Lower lobe of right lung (tissue), 2 donors: Measurements from ENCODE around the gene ROBO1. TPM values are rescaled to one million over a fixed set of nuclear protein-coding genes. Genes with fewer than 3 reads are reported as not detected.

ENCODE experiments used
- ATAC-seq, 2 donors: fragments of 200-7000 bp; cut with Tn5 transposase; one replicate each; pipeline ENCODE4 v1.9.1; 2020 to 2022; ENCODE audit warnings: mild to moderate bottlenecking in 2 of 2, moderate library complexity in 2 of 2
- DNase-seq: peaks from one replicate; pipeline ENCODE4 v3.0.0-alpha.2; 2020
- H3K27ac ChIP-seq: fragments of 200-600 bp; one replicate; pipeline ENCODE4 v1.8.0; 2022
- H3K27me3 ChIP-seq: fragments of 200-600 bp; one replicate; pipeline ENCODE4 v1.8.0; 2022; ENCODE audit warnings: low read depth
- H3K36me3 ChIP-seq: fragments of 200-600 bp; one replicate; pipeline ENCODE4 v1.8.0; 2022; ENCODE audit warnings: mild to moderate bottlenecking
- H3K4me1 ChIP-seq: fragments of 200-600 bp; one replicate; pipeline ENCODE4 v1.8.0; 2022
- H3K4me3 ChIP-seq: fragments of 200-600 bp; one replicate; pipeline ENCODE4 v1.8.0; 2022; ENCODE audit warnings: mild to moderate bottlenecking
- H3K9me3 ChIP-seq: fragments of 200-600 bp; one replicate; pipeline ENCODE4 v1.8.0; 2022
- intact Hi-C: fragments of 100-400 bp; cut with DNase I; formaldehyde crosslinking; loops from one replicate; pipeline ENCODE4 v1.11.0; 2022
- total RNA-seq: library from RNA; stranded (reverse); fragmentation: NEBNext Ultra II Directional; extraction: Animal tissue kit (Norgen Biotek cat#: 25700); gene quantifications from one replicate; pipeline ENCODE4 v1.2.1, GENCODE V29; 2021
- TF ChIP-seq, protein P1 (sequence below): fragments of 200-600 bp; IDR thresholded peaks from one replicate; pipeline ENCODE4 v1.8.0; 2022; ENCODE audit warnings: antibody characterized with exemption, mild to moderate bottlenecking
- donor health status: DM: no; HTN: yes; CAD: no; lungs with severe emphysema.

The ROBO1 gene
- total RNA-seq, 1 donor from 2014 or later = 14.8 TPM

DNA sequence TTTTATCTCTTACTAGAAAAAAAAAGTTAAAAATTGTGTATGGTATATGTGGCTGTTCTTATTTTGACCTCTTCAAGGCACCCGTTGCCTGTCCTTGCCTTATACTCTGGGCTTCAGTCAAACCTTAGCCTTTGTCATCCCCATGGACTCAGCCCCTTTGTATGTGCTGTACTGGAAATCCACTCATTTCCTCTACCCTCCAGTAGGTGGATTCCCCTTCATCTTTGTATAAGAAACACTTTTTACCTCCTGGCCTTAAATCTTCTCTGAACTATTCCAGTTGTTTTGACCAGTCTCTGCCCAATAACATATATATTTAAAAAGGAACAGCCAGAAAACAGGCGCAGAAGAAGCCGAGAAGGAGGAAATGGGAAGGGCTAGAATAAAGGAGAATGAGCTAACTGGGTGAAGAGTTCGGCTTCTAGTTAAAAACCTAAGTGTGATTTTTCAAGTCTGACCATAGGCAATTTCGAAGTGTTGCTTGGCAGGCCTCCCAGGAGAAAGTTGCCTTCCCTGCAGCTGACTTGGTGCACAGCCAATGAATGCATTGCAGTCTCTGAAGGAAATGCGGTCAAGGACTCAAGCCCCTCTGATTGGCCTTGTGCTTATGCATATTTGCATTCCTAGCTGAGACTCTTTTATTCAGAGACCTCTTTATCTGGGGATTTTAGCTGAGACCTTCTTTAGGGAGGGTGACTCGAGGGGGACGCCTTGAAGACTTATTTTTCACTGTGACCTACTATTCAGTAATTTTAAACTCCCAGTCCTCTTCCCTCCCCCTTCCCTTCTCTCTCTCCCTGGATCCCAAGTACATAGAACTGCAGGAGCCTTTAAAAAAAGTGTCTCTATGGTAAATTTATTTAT lies 277.4 kb downstream of the ROBO1 start:
- ATAC-seq (peak; percentile 72 to 74), DNase-seq (peak; percentile 52)
- TF ChIP-seq, protein P1, sequence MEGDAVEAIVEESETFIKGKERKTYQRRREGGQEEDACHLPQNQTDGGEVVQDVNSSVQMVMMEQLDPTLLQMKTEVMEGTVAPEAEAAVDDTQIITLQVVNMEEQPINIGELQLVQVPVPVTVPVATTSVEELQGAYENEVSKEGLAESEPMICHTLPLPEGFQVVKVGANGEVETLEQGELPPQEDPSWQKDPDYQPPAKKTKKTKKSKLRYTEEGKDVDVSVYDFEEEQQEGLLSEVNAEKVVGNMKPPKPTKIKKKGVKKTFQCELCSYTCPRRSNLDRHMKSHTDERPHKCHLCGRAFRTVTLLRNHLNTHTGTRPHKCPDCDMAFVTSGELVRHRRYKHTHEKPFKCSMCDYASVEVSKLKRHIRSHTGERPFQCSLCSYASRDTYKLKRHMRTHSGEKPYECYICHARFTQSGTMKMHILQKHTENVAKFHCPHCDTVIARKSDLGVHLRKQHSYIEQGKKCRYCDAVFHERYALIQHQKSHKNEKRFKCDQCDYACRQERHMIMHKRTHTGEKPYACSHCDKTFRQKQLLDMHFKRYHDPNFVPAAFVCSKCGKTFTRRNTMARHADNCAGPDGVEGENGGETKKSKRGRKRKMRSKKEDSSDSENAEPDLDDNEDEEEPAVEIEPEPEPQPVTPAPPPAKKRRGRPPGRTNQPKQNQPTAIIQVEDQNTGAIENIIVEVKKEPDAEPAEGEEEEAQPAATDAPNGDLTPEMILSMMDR = no peak
- Histone ChIP-seq H3K27ac (no peak overlapping the region), H3K9me3 (no peaks in the 10 kb centered on the region), H3K27me3 (no peaks in the 10 kb centered on the region), H3K4me3 (no peak overlapping the region), H3K4me1 (peaks cover 5% of the 10 kb centered on the region), H3K36me3 (no peaks in the 10 kb centered on the region)
- intact Hi-C loops = no loop called here

DNA sequence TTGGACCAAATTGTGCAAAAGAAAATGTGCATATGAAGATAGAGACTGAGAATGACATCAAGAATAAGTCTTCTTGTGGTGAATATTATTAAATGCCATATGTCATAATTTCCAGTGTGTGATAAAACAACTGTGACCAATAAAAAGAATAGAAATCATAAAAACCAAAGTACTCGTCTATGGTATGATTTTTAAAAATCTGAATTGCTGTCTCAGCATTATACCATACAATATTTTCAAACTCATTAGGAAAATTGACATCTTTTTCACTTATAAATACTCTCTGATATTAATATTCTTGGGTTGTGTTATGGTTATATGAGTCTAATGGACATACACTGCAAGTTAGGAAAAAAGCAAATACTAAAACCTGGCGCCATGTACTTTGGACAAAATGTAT lies 279.4 kb downstream of the ROBO1 start:
- H3K9me3 ChIP-seq = no peaks in the 10 kb centered on the region
- peaks cover 5% of the 10 kb centered on the region for H3K4me1 ChIP-seq
- TF ChIP-seq, protein P1 = no peak
- no peak overlapping the region for H3K4me3 ChIP-seq
- no peak for ATAC-seq
- H3K27ac ChIP-seq = no peak overlapping the region
- intact Hi-C loops = no loop called here
- H3K36me3 ChIP-seq = no peaks in the 10 kb centered on the region
- no peak for DNase-seq
- no peaks in the 10 kb centered on the region for H3K27me3 ChIP-seq

DNA sequence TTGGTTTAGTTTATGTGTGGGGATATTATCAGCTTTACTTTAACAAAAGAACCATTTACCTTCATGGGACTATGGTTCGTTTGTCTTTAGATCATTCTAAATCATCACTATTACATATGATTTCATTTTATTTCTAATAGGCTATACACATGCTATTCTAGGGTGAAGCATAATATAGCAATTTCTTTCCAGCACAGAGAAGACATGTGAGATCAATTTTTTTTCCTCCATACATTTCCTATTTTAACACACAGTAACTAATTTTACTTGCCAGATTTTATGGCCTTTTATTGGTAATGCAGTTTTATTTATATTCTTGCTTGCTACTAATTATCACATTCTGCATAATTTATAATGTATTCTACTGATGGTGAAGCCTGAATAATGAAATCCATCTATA lies 287.1 kb downstream of the ROBO1 start:
- H3K36me3 ChIP-seq = no peaks in the 10 kb centered on the region
- TF ChIP-seq, protein P1 = no peak
- no peak overlapping the region for H3K27ac ChIP-seq
- no peak for DNase-seq
- no peaks in the 10 kb centered on the region for H3K9me3 ChIP-seq
- ATAC-seq = no peak
- H3K27me3 ChIP-seq = no peaks in the 10 kb centered on the region
- intact Hi-C loops = no loop called here
- H3K4me3 ChIP-seq = no peak overlapping the region
- no peaks in the 10 kb centered on the region for H3K4me1 ChIP-seq

DNA sequence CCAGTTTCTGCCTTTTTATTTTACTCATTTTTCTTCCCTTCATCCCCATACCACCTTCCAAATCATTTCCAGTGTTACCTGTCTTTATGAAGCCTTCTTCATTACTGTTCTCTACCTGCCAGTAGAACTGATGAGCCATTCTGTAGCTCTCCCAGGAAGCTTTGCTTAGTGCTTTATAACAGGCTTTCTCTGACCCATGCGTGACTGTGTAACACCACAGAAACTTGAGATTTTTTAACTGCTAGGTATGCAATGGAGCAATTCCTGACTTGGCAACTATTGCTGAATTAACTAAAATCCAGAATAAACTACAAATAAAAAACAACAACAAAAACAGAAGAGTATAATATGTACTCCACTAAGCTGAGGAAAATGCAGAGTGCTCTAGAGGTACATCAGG lies 289.2 kb downstream of the ROBO1 start:
- no peak overlapping the region for H3K4me3 ChIP-seq
- DNase-seq = no peak
- H3K27me3 ChIP-seq = no peaks in the 10 kb centered on the region
- H3K9me3 ChIP-seq = no peaks in the 10 kb centered on the region
- TF ChIP-seq, protein P1 = no peak
- no peaks in the 10 kb centered on the region for H3K36me3 ChIP-seq
- no peaks in the 10 kb centered on the region for H3K4me1 ChIP-seq
- no peak for ATAC-seq
- intact Hi-C loops = no loop called here
- H3K27ac ChIP-seq = no peak overlapping the region

DNA sequence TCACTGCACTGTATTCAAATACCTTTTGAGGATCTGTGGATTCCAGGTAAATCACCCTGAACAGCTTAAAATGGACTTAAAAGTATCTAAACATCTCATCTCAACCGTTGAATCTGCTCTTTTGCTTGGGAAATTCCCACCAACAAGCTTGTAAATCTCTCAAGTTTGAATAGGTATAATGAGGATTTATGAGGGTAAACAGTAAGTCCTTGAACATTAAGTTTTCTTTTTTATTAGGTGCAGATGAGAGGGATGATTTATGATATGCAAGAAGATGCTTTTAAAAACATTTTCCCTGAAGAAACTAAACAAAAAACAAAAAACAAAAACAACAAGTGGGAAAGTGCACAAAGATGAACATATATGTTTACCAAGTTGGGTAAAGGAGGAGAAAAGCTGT lies 290.6 kb downstream of the ROBO1 start:
- intact Hi-C loops = no loop called here
- DNase-seq (no peak), ATAC-seq (no peak)
- Histone ChIP-seq H3K4me1 (no peaks in the 10 kb centered on the region), H3K27me3 (no peaks in the 10 kb centered on the region), H3K27ac (no peak overlapping the region), H3K4me3 (no peak overlapping the region), H3K36me3 (no peaks in the 10 kb centered on the region), H3K9me3 (no peaks in the 10 kb centered on the region)
- TF ChIP-seq, protein P1 = no peak
